NCI-H128 (cell line): ENCODE data around the gene P2RY2.
"Not testable (repeated sequence)": the region's sequence is repeated elsewhere in the genome, so short reads cannot be mapped to it uniquely, and the experiment has no call there.

Experiments used
- DNase-seq: peaks from one replicate; lab custom pipeline; 2025; ENCODE audit not compliant: unreplicated experiment; lab: John Stamatoyannopoulos, UW

The P2RY2 gene

DNA sequence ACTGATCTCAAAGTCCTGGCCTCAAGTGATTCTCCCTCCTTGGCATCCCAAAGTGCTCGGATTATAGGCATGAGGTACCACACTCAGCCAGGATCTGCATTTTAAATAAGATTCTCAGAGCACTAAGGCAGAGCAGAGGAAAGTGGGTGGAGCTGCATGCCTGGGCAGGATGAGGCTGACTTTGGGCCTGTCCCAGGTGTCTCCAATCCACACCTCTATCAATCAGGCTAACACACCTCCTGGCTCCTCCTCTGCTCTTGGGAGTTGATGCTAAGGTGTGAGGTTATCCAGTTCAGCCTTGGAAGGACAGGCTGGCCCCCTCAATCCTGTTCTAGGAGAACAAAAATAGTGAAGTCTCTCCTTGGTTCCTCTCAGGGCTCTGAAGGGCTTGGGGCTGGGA is 30.2 kb upstream of the P2RY2 start:
- DNase-seq: no peak

DNA sequence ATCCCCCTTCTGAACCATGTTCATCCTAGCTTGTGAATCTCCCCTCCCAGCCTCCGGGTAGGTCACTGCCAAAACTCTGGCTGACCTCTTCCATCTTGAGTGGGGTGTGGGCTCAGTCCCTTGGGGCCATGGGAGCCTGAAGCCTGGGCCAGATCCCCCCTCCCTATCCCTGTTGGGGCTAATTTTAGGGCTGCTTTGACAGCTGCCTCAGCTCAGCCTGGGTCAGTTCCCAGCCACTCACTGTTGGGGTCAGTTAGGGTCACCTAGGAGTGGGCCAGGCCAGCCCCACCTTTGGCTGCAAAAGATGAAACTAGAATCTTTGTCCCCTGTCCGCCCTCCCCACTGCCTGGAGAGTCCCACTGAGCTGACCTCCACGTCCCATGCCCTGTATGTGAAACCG is 29.8 kb upstream of the P2RY2 start:
- no peak for DNase-seq

DNA sequence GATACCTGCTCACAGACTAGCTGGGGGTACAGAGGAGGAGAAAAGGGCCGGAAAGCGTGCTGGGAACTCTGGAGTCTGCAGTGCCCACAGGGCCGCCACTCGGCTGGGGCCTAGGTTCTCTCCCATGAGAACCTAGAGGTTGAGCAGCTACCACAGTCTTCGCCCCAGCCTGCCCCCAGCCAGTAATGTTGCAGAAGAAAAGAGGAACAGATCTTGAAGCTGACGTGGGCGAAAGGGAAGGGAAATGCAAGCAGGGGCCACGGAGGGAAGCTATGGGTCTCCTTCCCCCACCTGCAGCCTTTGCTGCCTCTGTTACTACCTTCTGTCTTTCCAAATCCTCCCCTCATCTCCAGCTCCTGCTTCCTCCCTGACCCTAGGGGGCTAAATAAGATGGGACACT is 28.8 kb upstream of the P2RY2 start:
- no peak for DNase-seq

DNA sequence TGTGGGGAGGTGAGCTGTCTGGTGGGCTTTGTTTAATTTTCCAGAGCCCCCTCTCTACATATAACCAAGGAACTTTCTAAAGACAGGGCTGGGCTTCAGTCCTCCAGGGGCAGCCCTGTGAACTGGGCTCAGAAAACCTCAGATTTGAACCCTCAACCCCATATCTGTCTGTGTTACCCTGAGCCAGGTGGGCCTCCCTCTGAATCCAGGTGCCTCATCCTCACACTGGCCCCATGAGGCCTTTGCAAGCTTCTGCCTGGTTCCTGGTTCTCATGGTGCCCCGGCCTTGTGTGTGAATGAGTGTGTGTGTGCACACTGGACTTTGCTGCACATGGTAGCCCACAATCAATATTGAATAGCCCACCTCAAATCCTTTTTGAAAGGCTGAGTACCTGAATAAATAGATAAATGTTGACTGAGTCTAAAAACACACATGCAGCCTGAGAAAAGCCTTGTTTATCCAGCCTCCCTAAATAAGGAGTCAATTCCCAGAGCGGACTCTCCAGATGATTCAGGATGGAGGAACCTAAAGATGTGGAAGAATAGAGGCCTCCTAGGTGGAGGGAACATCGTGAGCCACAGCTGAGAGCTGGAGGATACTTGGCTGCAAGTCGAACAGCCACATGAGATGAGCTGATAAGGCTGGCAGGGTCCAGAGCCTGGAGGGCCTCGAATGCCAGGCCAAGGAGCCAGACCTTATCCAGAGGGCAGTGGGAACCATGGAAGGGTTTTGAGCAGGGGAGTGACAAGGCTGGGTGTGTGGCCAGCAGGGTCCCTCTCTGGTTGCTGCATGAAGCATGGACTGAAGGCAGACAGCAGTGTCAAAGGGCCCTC is 28.1 kb upstream of the P2RY2 start:
- DNase-seq: no peak

DNA sequence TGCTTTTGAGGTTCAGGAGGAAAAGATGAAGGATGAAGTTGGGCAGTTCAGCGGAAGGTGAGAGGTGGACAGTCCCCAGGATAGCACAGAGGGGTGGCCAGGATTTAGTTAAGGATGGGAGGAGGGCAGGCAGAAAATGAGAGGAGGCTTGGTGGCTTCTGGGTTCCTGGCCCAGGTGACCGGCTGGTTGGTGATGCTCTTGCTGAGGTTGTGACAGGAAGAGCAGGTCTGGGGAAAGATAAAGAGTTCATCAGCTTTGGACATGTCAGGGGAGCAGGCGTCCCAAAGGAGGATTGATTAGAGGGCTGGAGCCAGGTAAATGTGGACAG is 27.6 kb upstream of the P2RY2 start:
- DNase-seq: no peak

DNA sequence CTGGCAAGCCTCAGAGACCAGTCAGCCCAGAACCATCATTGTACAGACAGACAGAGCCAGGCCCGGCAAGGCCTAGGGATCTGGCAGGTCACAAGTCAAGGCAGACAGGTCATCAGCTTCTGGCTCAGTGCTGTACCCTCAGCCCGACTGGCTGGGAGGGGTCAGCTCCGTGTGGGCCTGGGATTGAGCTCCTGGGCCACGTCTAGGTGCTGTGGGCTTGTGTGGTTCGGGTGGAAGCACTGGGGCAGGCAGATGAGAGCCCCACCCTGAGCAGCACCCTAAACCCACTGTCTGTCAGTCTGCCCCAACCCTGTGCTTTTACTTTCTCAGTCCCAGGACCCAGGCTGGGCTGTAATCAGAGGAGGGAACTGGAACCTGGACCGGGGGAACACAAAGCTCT is 26.9 kb upstream of the P2RY2 start:
- DNase-seq: no peak

DNA sequence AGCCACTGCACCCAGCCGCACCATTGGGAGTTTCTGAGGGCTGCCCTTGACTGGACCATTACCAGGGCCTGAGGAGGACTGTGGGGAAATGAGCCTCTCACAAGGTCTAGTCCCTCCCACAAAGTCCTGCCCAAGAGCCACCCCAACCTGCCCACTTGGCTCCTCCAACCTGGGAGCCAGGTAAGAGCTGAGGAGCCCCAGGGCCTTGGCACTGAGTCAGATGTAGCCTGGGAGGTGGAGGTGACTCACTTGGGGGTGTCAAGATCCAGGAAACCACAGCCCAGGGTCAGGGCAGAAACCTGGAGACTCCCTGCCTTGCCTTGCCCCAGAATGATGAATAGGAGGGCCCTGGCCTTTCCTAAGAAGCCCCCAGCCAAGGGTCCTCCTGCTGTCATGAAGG is 25.8 kb upstream of the P2RY2 start:
- DNase-seq: no peak

DNA sequence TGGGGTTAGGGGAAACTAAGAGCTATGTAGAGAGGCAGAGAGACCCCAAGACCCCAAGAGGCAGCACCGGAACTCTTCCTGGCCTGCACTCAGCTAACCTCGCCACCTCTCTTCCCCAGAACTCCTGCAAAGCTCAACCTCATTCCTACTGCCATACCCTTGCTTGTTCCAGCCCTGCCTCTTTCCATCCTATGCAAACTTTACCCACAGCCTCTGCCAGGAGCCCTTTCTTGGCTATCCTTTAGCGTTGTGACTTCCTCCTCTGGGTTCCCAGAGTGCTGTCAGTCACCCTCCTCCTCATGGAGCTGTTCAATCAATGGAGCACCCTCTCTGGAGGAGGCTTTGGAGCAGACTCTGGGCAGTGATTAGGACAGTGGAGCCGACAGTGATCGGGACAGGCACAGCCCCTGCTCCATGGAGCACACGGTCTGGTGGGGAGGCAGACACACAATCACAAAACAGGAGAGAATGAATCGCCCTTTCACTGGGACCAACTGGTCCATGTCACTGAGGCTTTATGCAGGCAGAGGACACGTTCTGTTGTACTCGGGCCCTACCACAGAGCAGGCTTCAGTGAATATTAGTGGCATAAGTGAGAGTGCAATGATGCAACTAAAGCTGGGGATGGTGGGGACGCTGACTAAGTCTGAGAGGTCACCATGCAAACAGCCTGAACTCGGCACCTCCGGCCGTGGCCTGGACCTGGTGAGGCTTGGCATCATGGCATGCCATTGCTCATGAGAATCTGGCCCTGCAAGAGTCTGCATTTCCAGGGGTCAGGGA is 24.6 kb upstream of the P2RY2 start:
- no peak for DNase-seq

DNA sequence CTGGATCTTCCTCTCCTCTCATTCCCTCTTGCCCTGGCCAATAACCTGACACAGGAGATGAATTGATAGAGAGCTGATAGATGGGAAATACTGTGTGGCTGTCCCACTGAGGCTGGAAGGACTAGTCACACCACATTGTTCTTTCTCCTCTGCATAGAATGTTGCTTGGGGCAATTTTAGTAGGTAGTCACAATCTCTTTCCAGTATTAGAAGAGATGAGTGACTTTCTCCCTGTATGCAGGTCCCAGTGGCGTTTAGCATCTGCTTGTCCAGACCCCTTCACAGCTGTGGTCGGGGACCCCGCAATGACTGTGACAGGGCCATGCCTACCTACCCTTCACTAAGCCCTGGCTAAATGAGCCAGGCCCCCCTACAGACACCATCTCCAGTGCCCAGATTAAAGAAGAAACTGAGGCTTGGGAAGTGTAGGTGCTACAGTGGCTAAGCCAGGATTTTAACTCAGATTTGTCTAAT is 24.0 kb upstream of the P2RY2 start:
- DNase-seq: no peak

DNA sequence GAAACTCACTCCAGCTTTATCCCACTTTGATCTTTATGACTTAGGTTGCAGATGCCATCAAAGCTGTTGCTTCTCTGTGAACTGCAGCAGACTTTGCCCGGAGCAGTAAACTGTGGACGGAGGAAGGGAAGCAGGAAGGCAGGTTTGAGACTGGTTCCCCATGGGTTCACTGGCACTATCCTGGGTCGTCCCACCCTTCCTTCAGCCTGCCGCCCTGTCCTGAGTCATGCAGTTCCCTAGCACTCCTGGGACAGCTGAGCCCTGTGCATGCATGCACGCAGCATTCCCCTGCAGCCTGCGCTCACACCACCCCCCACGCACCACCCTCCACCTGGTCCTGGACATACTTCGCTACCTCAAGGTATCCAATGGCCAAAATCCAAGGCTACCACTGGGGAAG is 23.5 kb upstream of the P2RY2 start:
- no peak for DNase-seq

DNA sequence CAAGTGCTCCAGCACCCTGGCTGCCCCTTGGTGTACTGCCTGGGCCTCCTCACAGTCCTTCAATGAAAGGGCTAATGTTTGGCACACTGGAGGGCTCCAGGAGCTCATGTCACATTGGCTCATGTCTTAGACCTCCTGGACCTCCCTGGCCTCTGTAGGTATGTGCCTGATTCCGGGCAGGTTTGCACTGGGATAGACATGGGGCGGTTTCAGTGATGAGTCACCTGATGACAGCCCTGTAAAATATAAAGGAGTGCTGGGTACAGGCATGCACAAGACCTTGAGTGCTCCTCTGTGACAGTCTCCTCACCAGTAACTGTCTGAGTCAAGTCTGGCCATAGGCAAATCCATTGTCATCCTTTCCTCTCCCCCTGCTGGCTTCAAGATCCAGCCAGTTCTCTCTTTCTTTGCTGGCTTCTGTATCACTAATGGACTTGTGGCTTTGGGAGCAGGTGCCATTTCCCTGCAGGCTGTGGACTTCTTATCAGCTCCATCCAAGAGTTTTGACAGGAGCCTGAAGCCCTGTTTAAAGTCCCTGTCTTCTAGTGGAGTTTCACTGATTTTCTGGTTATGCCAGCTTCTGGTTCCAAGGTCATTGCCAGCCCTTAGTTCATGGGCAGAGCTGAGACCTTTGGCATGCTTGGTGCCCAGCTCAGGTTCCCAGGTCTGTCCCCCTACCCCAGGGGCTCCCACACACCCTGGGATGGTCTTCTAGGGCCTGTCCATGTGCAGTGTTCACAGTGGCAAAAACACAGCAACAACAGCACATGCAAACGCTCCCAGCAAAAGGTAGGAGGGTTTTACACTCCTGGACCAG is 22.7 kb upstream of the P2RY2 start:
- DNase-seq: no peak

DNA sequence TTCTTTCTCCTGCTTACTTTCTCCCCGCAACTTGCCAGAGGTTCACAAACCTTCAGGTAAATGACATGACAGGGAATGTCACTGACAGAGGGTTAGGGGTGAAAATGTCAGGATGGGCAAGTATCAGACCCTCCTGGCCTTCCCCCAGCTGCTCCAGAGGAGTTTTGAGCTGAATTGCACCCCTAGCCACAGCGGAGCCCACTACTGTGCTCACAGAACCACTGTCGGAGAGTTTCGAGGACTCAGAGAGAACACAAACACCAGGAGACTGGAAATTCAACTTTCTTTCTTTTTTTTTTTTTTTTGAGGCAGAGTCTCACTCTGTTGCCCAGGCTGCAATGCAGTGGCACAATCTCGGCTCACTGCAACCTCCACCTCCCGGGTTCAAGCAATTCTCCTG is 21.5 kb upstream of the P2RY2 start:
- DNase-seq: no peak

DNA sequence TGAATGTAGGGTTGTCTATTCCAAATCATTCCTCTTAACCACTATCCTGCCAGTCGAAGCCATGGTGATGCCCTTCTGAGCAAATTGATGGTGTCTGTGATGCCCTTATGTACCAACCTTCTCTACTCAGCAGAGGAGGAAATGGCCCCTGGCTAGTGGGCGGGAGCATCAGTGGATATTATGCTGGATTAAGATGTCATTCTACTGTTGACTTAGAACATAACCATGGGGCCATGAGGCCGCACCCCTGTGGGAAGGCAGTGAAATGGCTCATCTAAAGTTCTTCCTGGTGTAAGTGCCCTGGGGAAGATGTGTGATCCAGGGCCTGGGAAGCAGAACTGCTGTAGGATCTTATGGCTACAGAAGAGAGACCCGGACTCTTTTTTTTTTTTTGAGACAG is 20.7 kb upstream of the P2RY2 start:
- no peak for DNase-seq

DNA sequence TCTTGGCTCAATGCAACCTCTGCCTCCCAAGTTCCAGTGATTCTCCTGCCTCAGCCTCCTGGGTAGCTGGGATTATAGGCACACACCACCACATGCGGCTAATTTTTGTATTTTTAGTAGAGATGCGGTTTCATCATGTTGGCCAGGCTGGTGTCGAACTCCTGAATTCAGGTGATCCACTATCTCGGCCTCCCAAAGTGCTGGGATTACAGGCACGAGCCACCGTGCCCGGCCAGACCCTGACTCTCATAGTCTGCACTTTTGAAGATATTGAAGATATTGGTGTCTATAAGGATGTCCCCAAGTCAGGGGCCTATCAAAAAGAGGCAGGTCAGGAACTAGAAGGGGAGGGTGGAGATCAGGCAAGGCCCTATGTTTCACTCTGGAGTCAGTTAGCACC is 20.3 kb upstream of the P2RY2 start:
- not testable (repeated sequence) for DNase-seq

DNA sequence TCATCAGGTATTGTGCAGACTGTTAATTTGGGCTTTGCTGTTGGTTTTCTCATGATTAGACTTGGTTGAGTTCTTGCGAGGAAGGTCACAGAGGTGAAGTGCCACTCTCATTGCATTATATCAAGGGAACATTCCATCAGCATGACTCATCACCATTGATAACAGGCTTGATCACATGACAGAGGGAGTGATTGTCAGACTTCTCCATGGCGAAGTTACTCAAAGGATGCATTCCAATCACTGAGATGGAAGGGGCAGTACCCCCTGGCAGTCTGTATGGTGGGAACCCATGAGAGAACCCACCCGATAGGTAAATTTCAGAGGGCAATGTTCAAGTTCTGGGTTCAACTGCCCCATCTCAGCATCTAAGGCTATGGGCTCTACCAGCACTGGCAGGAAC is 19.4 kb upstream of the P2RY2 start:
- no peak for DNase-seq

DNA sequence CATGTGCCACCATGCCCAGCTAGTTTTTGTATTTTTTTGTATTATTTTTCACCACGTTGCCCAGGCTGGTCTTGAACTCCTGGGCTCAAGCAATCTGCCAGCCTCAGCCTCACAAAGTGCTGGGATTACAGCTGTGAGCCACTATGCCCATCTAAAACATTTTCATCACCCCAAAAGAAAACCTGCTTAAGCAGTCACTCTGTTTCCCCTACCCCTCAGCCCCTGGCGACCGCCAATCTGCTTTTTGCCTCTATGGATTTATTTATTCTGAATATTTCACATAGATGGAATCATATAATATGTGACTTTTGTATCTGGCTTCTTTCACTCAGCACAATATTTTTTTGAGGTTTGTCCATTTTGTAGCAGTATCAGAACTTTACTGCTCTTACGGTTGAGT is 18.6 kb upstream of the P2RY2 start:
- no peak for DNase-seq

DNA sequence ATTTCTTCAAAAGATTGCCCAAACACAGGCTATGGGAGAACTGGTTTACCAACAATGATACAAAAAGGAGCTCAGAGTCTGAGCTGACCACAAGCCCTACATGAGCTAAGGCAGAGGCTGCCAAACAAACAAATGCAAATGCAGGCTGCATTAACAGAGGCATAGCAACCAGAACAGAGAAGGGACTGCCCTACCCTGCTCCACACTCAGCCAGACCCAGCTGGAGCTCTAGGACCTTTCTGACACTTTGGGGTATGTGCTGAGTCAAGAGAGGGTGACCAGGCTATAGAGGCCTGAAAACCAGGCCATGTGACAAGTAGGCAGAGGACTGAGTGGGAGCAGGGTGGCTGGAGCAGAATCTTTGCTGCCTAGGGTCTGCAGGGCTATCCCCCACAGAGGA is 17.8 kb upstream of the P2RY2 start:
- no peak for DNase-seq

DNA sequence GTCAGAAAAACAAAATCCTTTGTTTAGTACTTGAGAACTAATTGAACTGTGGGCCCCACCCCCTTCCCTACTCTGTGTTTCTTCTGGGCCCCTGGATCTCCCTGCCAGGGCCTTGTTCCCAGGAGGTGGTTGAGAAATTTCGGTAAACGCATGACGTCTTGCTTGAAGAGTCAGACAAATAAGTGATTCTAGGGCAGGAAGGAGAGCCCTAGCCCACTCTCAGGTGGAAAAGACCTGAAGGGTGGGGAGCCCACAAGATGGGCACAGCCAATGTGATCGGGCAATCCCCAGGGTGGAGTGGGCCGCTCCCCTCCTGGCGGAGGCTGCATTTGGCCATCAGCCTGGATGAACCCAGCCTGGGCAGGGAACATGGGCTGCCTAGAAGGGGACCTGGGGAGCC is 16.8 kb upstream of the P2RY2 start:
- DNase-seq: no peak

DNA sequence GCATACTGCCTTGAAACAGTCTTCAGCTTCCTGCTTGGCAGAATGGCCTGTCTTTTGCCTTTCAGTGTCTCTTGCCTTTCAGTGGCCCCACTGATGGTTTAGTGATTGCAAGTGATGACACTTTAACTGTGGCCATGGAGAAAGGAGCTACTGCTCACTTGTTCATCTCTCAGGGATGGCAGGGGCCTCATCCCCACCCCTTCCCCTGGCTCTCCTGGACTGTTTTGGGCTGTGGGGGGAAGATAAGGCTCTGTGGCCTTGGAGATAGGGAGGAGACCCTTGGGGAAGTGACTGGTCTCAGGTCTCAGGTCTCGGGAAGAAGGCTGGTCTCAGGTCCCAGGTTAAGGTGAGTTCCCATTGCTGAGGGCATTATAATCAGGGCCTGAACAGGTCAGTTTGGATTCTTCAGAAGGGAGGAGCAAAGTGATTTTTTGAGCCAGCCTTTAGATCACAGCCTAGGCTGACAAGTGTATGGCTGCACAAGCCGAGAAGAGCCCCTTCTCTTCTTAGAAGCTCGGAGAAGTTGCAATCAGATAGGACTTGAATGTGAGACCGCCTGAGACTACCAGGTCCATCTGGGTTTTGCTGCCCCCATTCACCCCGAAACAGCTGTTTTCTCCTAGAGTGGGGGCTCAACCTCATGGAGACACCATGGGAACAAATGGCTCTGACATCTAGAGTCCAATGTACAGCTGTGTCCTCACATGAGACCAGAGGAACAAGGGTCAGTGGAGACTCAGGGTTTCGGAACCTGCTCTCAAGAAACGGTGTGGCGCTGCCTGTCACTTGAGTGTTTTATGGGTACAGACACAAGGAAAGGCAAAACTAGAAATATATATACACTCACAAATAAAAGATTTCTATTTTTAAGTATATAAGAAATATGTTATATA is 15.9 kb upstream of the P2RY2 start:
- no peak for DNase-seq

DNA sequence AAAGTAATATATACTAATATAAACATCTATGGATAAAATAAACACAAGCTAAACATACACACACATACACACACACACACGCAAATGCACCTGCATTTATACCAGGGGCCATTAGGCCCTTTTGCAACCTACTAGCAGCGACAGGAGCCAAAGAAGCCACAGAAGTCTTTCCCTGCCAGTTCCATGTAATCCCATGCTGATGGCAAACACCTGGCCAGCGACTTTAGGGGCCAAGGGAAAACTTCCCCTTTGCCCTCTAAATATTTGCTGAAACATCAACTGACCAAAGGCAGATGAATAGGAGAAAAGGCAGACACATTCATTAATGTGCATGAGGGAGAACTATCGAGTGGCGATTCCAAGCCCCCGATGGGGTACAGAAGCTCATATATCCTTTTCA is 14.8 kb upstream of the P2RY2 start:
- no peak for DNase-seq

DNA sequence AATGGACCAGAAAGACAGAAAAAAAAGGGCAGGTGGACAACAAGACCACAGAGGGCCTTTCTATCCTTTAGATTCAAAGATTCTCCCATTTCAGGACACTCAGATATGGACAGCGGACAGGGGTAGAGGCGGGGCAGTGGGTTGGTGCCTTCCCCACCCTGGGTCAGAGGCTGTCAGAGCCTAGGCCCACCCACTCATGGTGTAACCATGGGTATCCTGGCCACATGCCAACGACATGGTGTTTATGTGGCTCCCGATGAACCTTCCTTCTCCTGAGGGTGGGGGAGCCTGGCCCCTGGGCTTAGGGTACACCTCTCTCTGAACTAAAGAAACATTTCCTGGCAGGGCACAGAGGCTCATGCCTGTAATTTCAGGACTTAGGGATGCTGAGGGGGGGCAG is 14.3 kb upstream of the P2RY2 start:
- no peak for DNase-seq
